Fibroblast of villous mesenchyme (primary cell): ENCODE data around the gene FOXRED2. TPM values are rescaled to one million over a fixed set of nuclear protein-coding genes. Genes with fewer than 3 reads are reported as not detected.

Experiments
- DNase-seq: peaks from one replicate; pipeline ENCODE4 v3.0.0-alpha.2; 2010; ENCODE audit warnings: low read depth
- H3K4me3 ChIP-seq: 2 replicates; pipeline ENCODE4 v1.5.1; 2011; ENCODE audit warnings: low read depth, mild to moderate bottlenecking, low read length
- small RNA-seq: library from RNA; depleted of rRNA; stranded (forward); fragments of <200 nt; gene quantifications from one replicate; pipeline ENCODE3, GENCODE V24; 2012
- total RNA-seq: library from RNA; depleted of rRNA; stranded (reverse); fragments of >200 nt; gene quantifications from 2 replicates; pipeline ENCODE4 v1.2.3, GENCODE V29; 2012
- TF ChIP-seq, protein P1 (sequence below): IDR thresholded peaks from 2 replicates; pipeline ENCODE4 v1.5.1; 2012; ENCODE audit warnings: low read depth, mild to moderate bottlenecking, low read length; ENCODE audit not compliant: insufficient read depth

Gene FOXRED2
- total RNA-seq, 1 donor, result 10.4 TPM

DNA sequence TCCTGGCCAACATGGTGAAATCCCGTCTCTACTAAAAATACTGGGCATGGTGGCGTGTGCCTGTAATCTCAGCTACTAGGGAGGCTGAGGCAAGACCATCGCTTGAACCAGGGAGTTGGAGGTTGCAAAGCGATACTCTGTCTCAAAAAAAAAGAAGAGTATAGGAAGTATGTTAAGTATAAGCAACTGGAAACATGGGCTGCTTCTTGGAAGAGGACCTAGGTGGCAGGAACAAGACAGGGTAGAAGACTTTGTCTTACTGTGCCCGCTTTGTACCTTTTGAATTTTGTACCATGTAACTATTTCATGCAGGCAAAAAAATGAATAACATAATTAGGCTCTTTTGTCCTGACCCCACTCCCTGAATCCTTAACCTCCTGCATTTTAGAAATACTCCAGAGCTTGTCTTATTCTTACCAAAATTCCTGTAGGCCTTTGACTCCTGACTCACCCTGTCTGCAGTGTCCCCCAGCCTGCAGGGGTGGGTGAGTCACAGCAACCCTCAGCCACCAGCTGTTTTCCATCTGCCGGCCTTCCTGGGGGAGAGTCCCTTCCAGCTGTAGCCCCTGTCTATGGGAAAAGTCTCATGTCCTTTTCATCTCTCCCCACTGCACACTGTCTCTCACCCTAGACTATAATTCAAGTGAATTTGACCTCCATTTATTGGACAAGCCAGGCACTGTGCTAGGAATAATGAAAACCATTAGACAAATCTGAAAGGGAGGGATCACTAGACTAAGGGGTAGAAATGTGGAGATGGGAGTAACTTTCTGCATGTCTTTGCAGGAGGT lies 67.2 kb downstream of the FOXRED2 start:
- no peak overlapping the region for H3K4me3 ChIP-seq
- DNase-seq, result peak; percentile 98
- TF ChIP-seq, protein P1, sequence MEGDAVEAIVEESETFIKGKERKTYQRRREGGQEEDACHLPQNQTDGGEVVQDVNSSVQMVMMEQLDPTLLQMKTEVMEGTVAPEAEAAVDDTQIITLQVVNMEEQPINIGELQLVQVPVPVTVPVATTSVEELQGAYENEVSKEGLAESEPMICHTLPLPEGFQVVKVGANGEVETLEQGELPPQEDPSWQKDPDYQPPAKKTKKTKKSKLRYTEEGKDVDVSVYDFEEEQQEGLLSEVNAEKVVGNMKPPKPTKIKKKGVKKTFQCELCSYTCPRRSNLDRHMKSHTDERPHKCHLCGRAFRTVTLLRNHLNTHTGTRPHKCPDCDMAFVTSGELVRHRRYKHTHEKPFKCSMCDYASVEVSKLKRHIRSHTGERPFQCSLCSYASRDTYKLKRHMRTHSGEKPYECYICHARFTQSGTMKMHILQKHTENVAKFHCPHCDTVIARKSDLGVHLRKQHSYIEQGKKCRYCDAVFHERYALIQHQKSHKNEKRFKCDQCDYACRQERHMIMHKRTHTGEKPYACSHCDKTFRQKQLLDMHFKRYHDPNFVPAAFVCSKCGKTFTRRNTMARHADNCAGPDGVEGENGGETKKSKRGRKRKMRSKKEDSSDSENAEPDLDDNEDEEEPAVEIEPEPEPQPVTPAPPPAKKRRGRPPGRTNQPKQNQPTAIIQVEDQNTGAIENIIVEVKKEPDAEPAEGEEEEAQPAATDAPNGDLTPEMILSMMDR, result no peak

Small RNA genes lying within 50 kb of the gene (small RNA-seq; reads per million reads assigned to genes)
- not detected for gene RF00019

Other genes with a start within 250 kb of the FOXRED2 start
- gene MYH9, start 119.1 kb downstream of the FOXRED2 start, total RNA-seq, result 1,420 and 1,714 TPM in 2 replicates
- gene TXN2, start 25.4 kb downstream of the FOXRED2 start, total RNA-seq, result 14.7 and 18.4 TPM in 2 replicates
- 224 and 265 TPM in 2 replicates for gene EIF3D, start 22.1 kb upstream of the FOXRED2 start, total RNA-seq
- not detected in 2 replicates for gene CACNG2, start 196.7 kb upstream of the FOXRED2 start, total RNA-seq